HG02852 (cell line): Measurements from ENCODE around the gene TRIP4.

ENCODE experiments used
- ATAC-seq: cut with Tn5 transposase; IDR thresholded peaks from one replicate; pipeline ENCODE4 v1.9.1; 2021; ENCODE audit warnings: mild to moderate bottlenecking, moderate library complexity; ENCODE audit not compliant: unreplicated experiment

The TRIP4 gene

GRCh38 chr15:64444836-64445235 is 57.2 kb downstream of the TRIP4 start:
- ATAC-seq = no peak

DNA sequence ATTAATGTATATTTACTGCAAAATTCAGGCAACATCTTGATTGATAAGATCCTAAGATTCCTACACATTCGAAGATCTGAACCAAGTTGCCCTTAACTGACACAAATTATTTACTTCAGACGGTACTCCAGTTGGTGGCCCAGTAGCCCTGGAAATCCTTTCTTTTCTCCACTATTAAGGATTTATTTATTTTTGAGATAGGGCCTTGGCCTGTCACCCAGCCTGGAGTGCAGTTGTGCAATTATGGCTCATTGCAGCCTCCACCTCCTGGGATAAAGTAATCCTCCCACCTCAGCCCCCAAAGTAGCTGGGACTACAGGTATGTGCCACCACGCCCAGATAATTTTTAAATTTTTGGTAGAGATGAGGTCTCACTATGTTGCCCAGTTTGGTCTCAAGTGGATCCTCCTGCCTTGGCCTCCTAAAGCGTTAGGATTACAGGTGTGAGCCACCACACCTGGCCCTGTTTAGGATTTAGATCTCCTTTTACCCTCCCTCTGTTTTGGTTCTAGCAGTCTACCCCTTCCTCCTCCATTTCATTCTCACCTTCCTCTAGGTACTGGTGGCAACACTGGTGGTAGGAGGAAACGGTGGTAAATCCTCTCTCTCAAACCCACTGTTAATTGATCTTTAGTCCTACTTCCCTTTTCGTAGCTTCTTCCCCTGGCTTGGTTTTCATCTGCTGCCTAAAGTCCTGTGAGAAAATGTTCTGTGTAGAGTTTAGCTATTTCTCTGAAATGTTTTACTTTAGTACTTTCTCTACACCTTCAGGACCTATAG is 60.1 kb downstream of the TRIP4 start:
- no peak for ATAC-seq

DNA sequence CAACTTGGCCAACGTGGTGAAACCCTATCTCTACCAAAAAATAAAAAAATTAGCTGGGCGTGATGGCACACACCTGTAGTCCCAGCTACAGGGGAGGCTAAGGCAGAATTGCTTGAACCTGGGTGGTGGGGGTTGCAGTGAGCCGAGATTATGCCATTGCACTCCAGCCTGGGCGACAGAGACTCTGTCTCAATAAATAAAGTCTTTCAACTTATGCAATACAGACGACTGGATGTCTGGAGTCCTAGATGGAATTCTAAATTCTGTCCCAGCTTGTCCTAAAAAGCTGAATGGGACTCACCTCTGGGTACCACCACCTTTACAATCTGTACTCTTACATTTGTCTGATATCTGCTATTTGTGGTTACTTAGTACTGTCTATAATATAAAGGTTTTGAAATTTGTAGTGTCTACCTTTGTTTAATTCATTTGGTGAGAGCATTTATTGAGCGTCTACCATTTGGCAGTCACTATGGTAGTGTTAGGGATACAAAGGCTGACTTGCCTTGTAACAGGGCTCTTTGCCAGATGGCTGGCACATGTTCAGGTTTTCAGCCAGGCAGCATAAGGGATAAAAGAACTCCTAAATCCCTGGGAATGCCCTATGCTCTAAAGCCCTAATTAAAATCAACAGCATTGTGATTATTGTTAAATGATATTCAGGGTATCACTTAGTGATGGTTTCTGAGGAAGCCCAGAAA is 65.5 kb downstream of the TRIP4 start:
- ATAC-seq = no peak

- ATAC-seq = no peak
These were observed 66.0 kb downstream of the TRIP4 start for GRCh38 chr15:64453689-64454037.

- ATAC-seq = no peak
These were observed 66.6 kb downstream of the TRIP4 start for GRCh38 chr15:64454282-64454681.

- ATAC-seq = no peak
These were observed 68.3 kb downstream of the TRIP4 start for GRCh38 chr15:64455961-64456371.

GRCh38 chr15:64456634-64457108 is 69.0 kb downstream of the TRIP4 start:
- no peak for ATAC-seq

- no peak for ATAC-seq
These were observed 71.6 kb downstream of the TRIP4 start for GRCh38 chr15:64459066-64459781.

GRCh38 chr15:64460206-64460723 is 72.6 kb downstream of the TRIP4 start, which contains the start of gene ZNF609:
ZNF609 (plus strand) TSS chr15:64460578; CDS start chr15:64499420, 38,842 bp downstream.
- ATAC-seq = peak; percentile 49

DNA sequence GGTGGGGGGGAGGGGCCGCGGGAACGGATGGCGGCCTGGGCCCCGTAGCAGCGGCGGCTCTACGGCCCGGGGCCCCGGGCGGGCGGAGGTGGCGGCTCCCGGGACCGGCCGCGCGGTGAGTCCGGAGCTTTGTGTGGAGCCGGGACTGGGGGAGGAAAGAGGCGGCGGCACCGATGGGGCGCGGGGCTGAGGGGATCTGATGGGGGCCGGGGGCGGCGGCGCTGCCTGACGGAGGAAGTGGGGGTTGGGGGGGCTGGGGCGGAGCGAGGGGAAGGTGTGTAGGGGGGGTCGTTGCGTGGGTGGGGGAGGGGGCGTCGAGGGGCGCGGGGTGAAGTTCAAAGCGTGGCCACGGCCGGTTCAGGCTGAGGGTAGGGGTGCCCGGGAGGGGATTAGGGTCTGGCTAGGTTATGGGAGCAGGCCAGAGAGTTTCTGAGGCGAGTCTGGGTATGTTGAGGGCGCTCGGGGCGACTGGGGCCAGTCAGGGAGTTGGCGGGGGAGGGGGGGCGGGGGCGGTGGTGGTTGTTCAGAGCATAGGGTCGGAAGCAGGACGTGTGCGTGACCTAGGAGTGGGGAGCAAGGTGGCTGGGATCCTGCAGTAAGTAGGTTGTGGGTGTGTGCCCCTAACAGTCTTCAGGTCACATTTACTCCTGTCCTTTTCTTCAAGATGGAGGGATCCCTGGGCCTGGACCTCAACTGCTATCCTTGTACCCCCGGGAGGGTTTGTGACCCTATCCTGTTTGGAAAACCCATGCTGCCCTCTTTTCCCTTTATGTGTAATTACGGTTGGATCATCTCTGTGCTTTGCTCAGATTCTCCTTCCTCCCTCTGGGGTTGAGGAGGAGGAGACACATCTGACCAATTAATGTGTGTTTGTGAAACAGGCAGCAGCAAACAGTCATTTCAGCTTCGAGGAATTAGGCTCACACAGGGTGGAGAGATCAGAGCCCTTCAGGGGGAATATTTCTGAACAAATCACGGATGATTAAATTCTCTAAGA is 73.4 kb downstream of the TRIP4 start:
- ATAC-seq = peak; percentile 8

- no peak for ATAC-seq
These were observed 74.1 kb downstream of the TRIP4 start for GRCh38 chr15:64461721-64462162.

DNA sequence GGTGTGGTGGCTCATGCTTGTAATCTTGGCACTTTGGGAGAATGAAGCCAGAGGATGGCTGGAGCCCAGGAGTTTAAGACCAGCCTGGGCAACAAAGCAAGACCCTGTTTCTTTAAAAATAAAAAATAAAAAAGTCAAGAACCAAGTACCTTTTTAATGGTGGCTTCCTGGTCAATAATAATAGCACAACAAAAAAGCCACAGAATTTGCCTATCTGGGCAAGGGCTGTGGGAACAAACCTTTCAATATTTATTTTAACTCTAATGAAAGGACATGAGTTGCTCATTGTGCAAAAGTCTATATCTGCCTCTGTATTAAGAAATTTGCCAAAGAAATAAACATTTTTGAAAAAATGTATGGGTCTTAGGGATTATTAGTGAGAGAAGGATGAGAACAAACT is 74.9 kb downstream of the TRIP4 start:
- no peak for ATAC-seq

- no peak for ATAC-seq
These were observed 76.8 kb downstream of the TRIP4 start for GRCh38 chr15:64464276-64465005.

- no peak for ATAC-seq
These were observed 78.9 kb downstream of the TRIP4 start for GRCh38 chr15:64466408-64467141.

GRCh38 chr15:64472161-64472560 is 84.5 kb downstream of the TRIP4 start:
- ATAC-seq = no peak

DNA sequence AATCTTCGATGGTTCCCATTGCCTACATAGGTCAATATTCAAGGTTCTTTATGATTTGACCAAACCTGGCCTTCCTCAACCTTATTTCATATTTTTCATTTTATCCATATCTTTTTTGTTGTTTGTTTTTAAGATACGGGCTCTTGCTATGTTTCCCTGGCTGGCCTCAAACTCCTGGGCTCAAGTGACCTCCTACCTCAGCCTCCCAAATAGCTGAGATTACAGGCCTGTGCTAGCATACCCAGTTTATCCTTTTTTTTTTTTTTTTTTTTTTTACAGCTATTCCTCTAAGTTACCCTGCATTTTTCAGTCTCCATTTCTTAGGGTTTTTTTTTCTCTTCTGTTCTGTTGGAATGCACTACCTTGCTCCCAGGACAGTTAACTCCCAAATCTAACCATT is 87.2 kb downstream of the TRIP4 start:
- no peak for ATAC-seq

DNA sequence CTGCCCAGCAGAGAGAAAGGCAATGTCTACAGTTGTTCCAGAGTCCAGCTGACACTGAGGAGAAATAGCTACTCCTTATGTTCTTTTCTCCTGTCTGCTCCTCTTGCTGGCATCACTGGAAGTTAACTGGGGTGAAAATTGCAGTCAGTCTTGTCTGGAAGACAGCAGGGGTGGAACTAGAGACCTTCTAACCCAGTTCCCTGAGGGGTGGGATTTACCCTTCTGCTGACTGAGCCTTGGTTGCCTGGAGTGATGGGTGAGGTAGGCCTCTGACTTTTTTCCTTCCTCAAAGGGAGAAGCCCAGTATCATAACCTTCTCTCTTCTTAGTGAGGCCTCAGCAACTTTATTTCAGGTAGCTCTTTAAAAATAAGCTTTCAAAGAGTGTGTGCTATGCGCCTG is 88.9 kb downstream of the TRIP4 start:
- ATAC-seq = no peak

- ATAC-seq = no peak
These were observed 91.2 kb downstream of the TRIP4 start for GRCh38 chr15:64478863-64479262.

- no peak for ATAC-seq
These were observed 93.3 kb downstream of the TRIP4 start for GRCh38 chr15:64480891-64481290.
